HT1080 (cell line): ENCODE results near the gene IL17C. TPM values are rescaled to one million over a fixed set of nuclear protein-coding genes. Genes with fewer than 3 reads are reported as not detected.
A peak's percentile ranks its signal among the peaks of the same experiment; 100 is the strongest.

Experiments
- DNase-seq: peaks from one replicate; pipeline ENCODE4 v3.0.0-alpha.2; 2015; ENCODE audit warnings: low read depth
- total RNA-seq: library from RNA; depleted of rRNA; stranded (reverse); fragments of >200 nt; shearing (Covaris generic); gene quantifications from 2 replicates; pipeline ENCODE4 v1.2.3, GENCODE V29; 2014; rRNA removed

Gene IL17C
- total RNA-seq, 1 experiment from 2014 or later = not detected

DNA sequence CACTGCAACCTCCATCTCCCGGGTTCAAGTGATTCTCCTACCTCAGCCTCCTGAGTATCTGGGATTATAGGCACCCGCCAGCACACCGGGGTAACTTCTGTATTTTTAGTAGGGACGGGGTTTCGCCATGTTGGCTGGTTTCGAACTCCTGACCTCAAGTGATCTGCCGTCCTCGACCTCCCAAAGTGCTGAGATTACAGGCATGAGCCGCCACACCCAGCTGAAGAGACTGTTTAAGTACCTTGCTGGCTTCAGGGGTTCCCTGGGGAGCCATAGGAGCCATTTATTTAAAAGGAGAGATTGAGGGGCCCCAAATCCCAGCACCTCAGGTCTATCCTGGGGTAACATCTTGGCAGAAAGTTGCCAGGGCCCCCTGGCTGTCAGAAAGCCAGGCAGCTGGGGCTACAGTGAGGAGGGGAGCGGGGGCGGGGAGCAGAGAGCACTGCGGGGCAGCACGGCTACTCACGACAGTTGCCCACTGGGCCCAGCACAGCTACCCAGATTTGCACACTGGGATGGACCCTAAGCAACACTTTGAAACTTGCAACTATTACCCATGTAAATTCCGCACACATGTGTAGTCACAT is 46.3 kb downstream of the IL17C start:
- DNase-seq = no peak

DNA sequence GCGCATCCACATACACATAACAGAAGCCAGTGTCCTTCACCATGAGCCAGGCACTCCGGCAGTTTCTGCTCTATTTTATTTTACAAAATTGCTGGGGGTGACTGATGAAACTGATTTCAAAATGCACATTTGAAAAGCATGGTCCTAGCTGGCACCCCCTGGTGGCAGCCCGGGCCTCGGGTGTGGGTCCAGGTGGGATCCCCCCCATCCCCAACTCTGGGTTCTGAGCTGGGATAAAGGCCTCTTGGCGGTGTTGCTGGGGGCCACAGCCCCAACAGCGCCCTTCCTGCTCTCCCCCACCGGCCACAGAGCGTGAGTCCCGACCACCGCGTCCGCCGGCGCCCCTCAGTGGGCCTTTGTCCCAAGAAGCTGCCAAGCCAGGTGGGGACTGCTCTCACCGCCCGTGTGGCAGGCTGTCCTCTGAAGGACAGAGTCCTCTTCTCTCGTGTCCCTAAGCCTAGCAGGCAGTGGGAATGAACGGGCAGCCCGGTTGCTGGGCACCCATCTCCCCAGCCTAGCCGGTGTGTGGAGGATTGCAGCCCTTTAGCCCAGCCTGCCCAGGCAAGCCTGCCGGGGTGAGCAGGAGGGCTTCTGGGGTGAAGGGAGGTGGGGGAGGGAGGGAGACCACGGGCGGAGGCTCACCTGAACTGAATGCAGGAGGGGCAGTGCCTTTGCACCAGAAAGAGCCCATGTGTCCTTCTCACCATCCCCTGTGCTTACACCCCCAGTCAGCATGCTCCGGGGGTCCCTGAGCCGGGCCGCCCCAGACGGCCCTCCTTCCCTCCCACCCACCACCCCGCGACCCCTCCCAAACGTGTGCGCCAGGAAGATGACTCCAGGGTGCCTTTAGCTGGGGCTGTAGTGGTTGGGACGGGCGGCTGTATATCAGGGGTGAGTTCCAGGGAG is 47.0 kb downstream of the IL17C start:
- DNase-seq = peak; percentile 58

DNA sequence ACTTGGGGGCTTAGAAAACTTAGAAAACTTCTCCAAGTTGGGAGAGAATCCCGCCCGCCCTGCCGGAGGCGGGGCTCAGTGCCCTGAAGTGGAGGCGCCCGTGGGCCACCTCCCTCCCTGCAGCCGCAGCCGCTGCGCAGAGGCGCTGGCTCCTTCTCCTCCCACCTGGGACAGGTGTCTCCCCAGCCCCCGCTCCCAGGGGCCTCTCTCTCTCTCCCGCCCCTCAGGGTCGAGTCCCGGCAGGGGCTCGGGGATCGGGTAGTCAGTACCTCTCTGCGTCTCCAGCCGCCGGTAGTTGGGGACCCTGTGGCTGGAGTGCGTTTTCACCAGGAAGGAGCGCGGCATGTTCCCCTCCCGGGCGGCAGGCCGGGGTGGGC is 47.7 kb downstream of the IL17C start:
- no peak for DNase-seq

DNA sequence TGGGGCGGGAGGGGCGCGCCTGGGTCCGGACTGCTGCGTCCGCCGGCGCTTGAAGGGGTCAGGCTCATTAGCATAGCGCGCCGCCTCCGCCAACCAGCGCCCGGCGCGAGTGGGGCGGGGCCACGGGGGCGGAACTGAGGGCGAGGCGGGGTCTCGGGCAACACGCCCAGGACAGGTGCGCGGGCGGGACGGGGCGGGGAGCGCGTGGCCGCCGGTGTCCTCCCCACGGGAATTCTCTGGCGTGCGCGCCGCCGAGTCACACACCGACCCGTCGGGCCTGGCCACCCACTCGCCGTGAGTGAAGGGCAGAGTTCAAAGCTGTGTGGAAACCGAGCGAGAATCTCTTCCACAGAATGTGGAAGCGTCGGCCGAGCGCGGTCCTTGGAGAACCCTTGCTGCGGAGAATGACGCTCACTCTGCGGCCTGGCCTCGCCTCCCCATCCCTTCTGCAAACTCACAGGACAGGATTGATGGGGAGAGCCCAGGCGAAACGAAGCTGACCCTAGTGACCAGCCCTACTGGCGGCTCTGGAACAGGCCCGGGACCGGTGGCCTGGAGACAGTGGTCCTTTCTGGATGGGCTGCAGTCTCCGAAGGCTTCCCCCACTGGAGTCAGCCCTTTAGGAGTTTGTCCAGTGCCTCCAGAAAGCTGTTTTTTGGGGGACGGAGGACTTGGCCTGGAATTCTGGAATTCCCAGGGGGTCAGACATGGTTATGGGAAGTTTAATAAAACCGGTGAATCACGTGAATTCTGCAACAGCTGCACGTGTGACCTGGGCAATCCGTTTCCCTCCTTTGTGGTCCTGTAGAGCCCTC is 48.3 kb downstream of the IL17C start, which contains the start of gene SNAI3:
SNAI3 (minus strand) TSS at position 69 of the 815 bp plus-strand sequence. CDS start 101 bp downstream, outside the sequence.
- peak; percentile 57 for DNase-seq

DNA sequence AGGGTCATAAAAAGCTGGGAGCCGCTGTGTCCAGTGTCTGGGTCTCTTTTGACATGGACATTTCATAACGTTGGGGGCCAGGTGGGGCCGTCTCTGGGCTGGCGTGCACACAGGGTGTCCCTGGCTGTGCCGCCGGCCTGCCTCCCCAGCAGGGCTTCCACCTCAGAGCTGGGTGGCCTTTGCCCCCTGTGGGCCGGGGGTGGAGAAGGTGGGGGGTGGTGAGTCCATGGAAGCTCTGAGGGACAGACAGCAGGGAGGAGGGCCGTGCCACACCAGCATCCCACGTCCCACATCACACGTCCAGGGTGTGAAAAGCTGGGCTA is 48.8 kb downstream of the IL17C start:
- DNase-seq = no peak

DNA sequence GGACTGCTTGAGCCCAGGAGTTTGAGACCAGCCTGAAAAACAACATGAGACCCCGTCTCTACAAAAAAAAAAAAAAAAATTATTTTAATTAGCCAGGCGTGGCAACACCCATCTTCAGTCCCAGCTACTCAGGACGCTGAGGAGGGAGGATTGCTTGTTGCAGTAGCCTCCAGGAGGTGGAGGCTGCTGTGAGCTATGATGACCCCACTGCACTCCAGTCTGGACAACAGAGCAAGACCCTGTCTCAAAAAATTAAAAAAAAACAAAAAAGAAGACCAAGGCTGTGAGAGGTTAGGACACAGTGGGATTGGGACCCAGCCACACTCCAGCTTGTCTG is 49.3 kb downstream of the IL17C start:
- DNase-seq = no peak

DNA sequence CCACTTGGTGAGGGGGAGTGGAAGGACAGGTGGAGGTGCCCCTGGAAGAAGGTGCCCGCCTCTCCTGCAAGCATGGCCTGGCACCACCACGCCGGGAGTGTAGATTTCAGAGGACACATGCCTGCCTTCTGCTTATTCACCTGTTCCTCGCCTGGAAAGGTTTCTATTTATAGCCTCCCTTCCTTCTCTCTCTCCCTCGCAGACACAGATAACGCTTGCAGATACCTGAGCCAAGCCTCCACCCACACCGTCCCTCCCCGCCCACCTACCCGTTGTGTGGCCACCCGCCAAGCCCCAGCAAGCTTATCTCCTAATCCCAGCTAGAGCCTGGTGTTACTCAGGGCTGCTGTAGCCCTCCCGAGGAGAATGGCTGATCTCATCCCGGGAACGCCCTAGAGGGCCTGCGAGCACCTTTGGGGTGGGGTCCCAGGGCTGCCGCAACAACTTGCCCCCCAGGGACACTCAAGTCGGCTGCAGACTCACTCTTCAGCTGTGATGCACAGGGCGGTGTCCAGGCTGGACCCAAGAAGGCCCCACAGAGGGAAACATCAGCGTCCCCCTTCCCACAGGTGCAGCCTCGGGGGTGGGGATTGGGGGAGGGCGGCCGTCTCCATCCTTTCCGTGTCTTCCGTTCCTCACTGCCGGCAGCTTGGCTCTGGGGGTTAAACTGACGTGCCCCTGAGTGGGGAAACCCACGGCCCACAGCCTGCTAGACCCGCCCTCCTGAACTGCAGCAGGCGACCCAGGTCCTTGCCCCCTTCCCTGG is 49.8 kb downstream of the IL17C start:
- DNase-seq = no peak

Other genes with a start within 250 kb of the IL17C start
- 1.4 and 1.9 TPM in 2 replicates for gene ZFPM1, start 185.3 kb upstream of the IL17C start, total RNA-seq
- gene ZC3H18, start 68.2 kb upstream of the IL17C start, total RNA-seq = 18.7 and 21.7 TPM in 2 replicates
- gene CYBA, start 12.5 kb downstream of the IL17C start, total RNA-seq = 0.10 TPM in 1 of 2 replicates, not detected in the other
- 58.6 and 60.3 TPM in 2 replicates for gene MVD, start 24.5 kb downstream of the IL17C start, total RNA-seq
- gene SNAI3, start 47.9 kb downstream of the IL17C start, total RNA-seq = 0.30 and 0.51 TPM in 2 replicates
- 31.9 and 38.1 TPM in 2 replicates for gene RNF166, start 67.8 kb downstream of the IL17C start, total RNA-seq
- gene CTU2, start 67.9 kb downstream of the IL17C start, total RNA-seq = 26.6 and 31.0 TPM in 2 replicates
- gene PIEZO1, start 146.6 kb downstream of the IL17C start, total RNA-seq = 152 and 159 TPM in 2 replicates
- 33.5 and 64.6 TPM in 2 replicates for gene CDT1, start 165.2 kb downstream of the IL17C start, total RNA-seq
- gene APRT, start 173.4 kb downstream of the IL17C start, total RNA-seq = 374 and 377 TPM in 2 replicates
- gene GALNS, start 218.4 kb downstream of the IL17C start, total RNA-seq = 5.1 and 7.4 TPM in 2 replicates
- gene TRAPPC2L, start 218.6 kb downstream of the IL17C start, total RNA-seq = 58.5 and 74.3 TPM in 2 replicates
- not detected in 2 replicates for gene PABPN1L, start 228.1 kb downstream of the IL17C start, total RNA-seq